HepG2 (cell line): ENCODE data around the gene COMMD8. TPM values are rescaled to one million over a fixed set of nuclear protein-coding genes. Genes with fewer than 3 reads are reported as not detected.

Source experiments
- AFF4 ChIP-seq: sonication (generic); formaldehyde crosslinking; IDR thresholded peaks from 2 replicates; pipeline ENCODE4 v1.4.0; 2020; ENCODE audit warnings: missing genetic modification reagents
- ATF2 ChIP-seq: sonication (generic); formaldehyde crosslinking; IDR thresholded peaks from 2 replicates; pipeline ENCODE4 v1.4.0; 2020; ENCODE audit warnings: missing genetic modification reagents
- ELF3 ChIP-seq: IDR thresholded peaks from 2 replicates; pipeline ENCODE4 v1.6.1; 2016; ENCODE audit warnings: missing genetic modification reagents, missing compliant biosample characterization
- IRF1 ChIP-seq: sonication (generic); formaldehyde crosslinking; IDR thresholded peaks from 2 replicates; pipeline ENCODE4 v1.4.0; 2020; ENCODE audit warnings: low read depth, mild to moderate bottlenecking, missing genetic modification reagents
- JUNB ChIP-seq: sonication (generic); formaldehyde crosslinking; IDR thresholded peaks from 2 replicates; pipeline ENCODE4 v1.8.0; 2022; ENCODE audit warnings: missing genetic modification reagents, mild to moderate bottlenecking, borderline replicate concordance
- MAFF ChIP-seq: IDR thresholded peaks from 2 replicates; pipeline ENCODE4 v1.6.1; 2011; ENCODE audit warnings: low read depth, low read length, improper control_type of control experiment
- MAX ChIP-seq: IDR thresholded peaks from 2 replicates; pipeline ENCODE4 v1.6.1; 2012; ENCODE audit warnings: inconsistent platforms
- NFE2L1 ChIP-seq: sonication (generic); formaldehyde crosslinking; IDR thresholded peaks from 2 replicates; pipeline ENCODE4 v1.4.0; 2020; ENCODE audit warnings: missing genetic modification reagents, mild to moderate bottlenecking, borderline replicate concordance
- NFIB ChIP-seq: sonication (generic); formaldehyde crosslinking; IDR thresholded peaks from 2 replicates; pipeline ENCODE4 v1.9.0; 2021; ENCODE audit warnings: missing genetic modification reagents, mild to moderate bottlenecking, borderline replicate concordance
- POLR2G ChIP-seq: fragments of 200-400 bp; formaldehyde crosslinking; IDR thresholded peaks from 2 replicates; pipeline ENCODE4 v1.6.1; 2018; ENCODE audit warnings: mild to moderate bottlenecking, low read depth, low read length, moderate library complexity
- PPARG ChIP-seq: conservative IDR thresholded peaks from 2 replicates; pipeline ENCODE4 v1.6.1; 2016; ENCODE audit warnings: missing biosample characterization, missing genetic modification reagents
- PRDM4 ChIP-seq: sonication (generic); formaldehyde crosslinking; IDR thresholded peaks from 2 replicates; pipeline ENCODE4 v1.9.0; 2021; ENCODE audit warnings: missing genetic modification reagents, borderline replicate concordance
- RAD21 ChIP-seq: fragments of 450-650 bp; formaldehyde crosslinking; IDR thresholded peaks from 2 replicates; pipeline ENCODE4 v1.5.0; 2020; ENCODE audit warnings: mild to moderate bottlenecking
- RARG ChIP-seq: sonication (generic); formaldehyde crosslinking; IDR thresholded peaks from 2 replicates; pipeline ENCODE4 v1.4.0; 2020; ENCODE audit warnings: low read depth, mild to moderate bottlenecking, missing genetic modification reagents
- SIX1 ChIP-seq: sonication (generic); formaldehyde crosslinking; IDR thresholded peaks from 2 replicates; pipeline ENCODE4 v1.4.0; 2020; ENCODE audit warnings: missing genetic modification reagents, borderline replicate concordance
- SMAD9 ChIP-seq: sonication (generic); formaldehyde crosslinking; IDR thresholded peaks from 2 replicates; pipeline ENCODE4 v1.5.1; 2020; ENCODE audit warnings: mild to moderate bottlenecking, missing genetic modification reagents
- TEF ChIP-seq: sonication (generic); formaldehyde crosslinking; IDR thresholded peaks from 2 replicates; pipeline ENCODE4 v1.5.0; 2020; ENCODE audit warnings: missing genetic modification reagents
- ZNF24 ChIP-seq: fragments of 450-650 bp; IDR thresholded peaks from 2 replicates; pipeline ENCODE4 v1.6.1; 2017; ENCODE audit warnings: antibody characterized with exemption, mild to moderate bottlenecking
- ZNF484 ChIP-seq: sonication (generic); formaldehyde crosslinking; IDR thresholded peaks from 2 replicates; pipeline ENCODE4 v1.5.1; 2020; ENCODE audit warnings: mild to moderate bottlenecking, low read depth, missing genetic modification reagents, borderline replicate concordance
- ZNF672 ChIP-seq: sonication (generic); formaldehyde crosslinking; IDR thresholded peaks from 2 replicates; pipeline ENCODE4 v1.8.1; 2022; ENCODE audit warnings: missing genetic modification reagents
- ZNF782 ChIP-seq: sonication (generic); formaldehyde crosslinking; IDR thresholded peaks from 2 replicates; pipeline ENCODE4 v1.4.0; 2020; ENCODE audit warnings: missing genetic modification reagents, mild to moderate bottlenecking, borderline replicate concordance
- polyA plus RNA-seq, 8 experiments: library from polyadenylated mRNA; depleted of rRNA in 3 of 8; stranded (reverse) in 7 of 8; unstranded in 1 of 8; fragments of >200 nt; fragmentation: Illumina TruSeq in 4 of 8; extraction: Trizol in 4 of 8; gene quantifications; 2 replicates each; pipeline versions ENCODE4 v1.2.1 to v1.2.3, GENCODE V29; 2011 to 2016; ENCODE audit warnings: low read depth in 4 of 8, missing spikeins in 1 of 8, mixed read lengths in 1 of 8; ENCODE audit not compliant: insufficient read depth in 1 of 8
- total RNA-seq, 5 experiments: library from RNA; depleted of rRNA; stranded (reverse); fragments of >200 nt; fragmentation: Illumina TruSeq; extraction: Trizol; gene quantifications; 2 replicates each; pipeline ENCODE4 v1.2.3, GENCODE V29; 2016; ENCODE audit warnings: low read depth in 1 of 5

COMMD8 gene
- total and polyA plus RNA-seq, 2 of the 13 experiments (the other 11 are each of a cell fraction or from before 2014, with no cell fraction given): 7.1 to 20.3 TPM

GRCh38 chr4:47485047-47485692, 21.7 kb upstream of the COMMD8 start, which contains the start of gene ATP10D (continued):
- TF ChIP-seq PRDM4 (CRISPR knock-in tag) (no peak), SMAD9 (no peak), RAD21 (CRISPR knock-in tag) (no peak), JUNB (no peak), AFF4 (no peak), ATF2 (CRISPR knock-in tag) (peak; percentile 46; the same call in 1 of the 2 replicates), NFE2L1 (no peak), ELF3 (CRISPR knock-in tag) (no peak), IRF1 (CRISPR knock-in tag) (no peak), TEF (no peak), MAFF (no peak), ZNF782 (no peak), ZNF24 (no peak), ZNF672 (CRISPR knock-in tag) (no peak), MAX (peak; percentile 47), ZNF484 (no peak), RARG (CRISPR knock-in tag) (no peak), NFIB (no peak), POLR2G (peak; percentile 65), PPARG (CRISPR knock-in tag) (no peak), SIX1 (no peak)
